Ovary (tissue), 10 donors: ENCODE results near the gene NEUROG2. TPM values are rescaled to one million over a fixed set of nuclear protein-coding genes. Genes with fewer than 3 reads are reported as not detected.
A peak's percentile ranks its signal among the peaks of the same experiment; 100 is the strongest.

Experiments used
- DNase-seq, 5 donors: peaks; one replicate each; pipeline ENCODE4 v3.0.0-alpha.2; 2019 to 2020
- H3K27ac ChIP-seq, 2 donors: fragments of 200-600 bp; one replicate each; pipeline versions ENCODE4 v1.5.1 to v1.8.0; 2019 to 2022
- H3K27me3 ChIP-seq: fragments of 200-600 bp; one replicate; pipeline ENCODE4 v1.8.0; 2022
- H3K36me3 ChIP-seq: fragments of 200-600 bp; sonication (generic); one replicate; pipeline ENCODE4 v1.5.1; 2019
- H3K4me1 ChIP-seq: one replicate; pipeline ENCODE4 v1.8.1; 2013; ENCODE audit warnings: mild to moderate bottlenecking, moderate library complexity; ENCODE audit not compliant: insufficient read depth
- H3K4me3 ChIP-seq: fragments of 200-600 bp; sonication (generic); one replicate; pipeline ENCODE4 v1.5.1; 2017
- H3K9me3 ChIP-seq, 2 donors: fragments of 200-600 bp in 1 of 2; sonication (generic) in 1 of 2; one replicate each; pipeline versions ENCODE4 v1.5.1 to v1.8.1; 2013 to 2019; ENCODE audit warnings: mild to moderate bottlenecking in 1 of 2, moderate library complexity in 1 of 2
- EP300 ChIP-seq: sonication (generic); formaldehyde crosslinking; IDR thresholded peaks from one replicate; pipeline ENCODE4 v1.6.1; 2017; ENCODE audit warnings: antibody characterized with exemption
- POLR2A ChIP-seq: fragments of 450-650 bp; IDR thresholded peaks from one replicate; pipeline ENCODE4 v1.6.1; 2017; ENCODE audit warnings: antibody characterized with exemption, mild to moderate bottlenecking, moderate library complexity
- WGBS, 3 donors: extraction: QIAGEN DNeasy Blood & Tissue Kit in 1 of 3; methylation state at CpG; one replicate each; pipeline versions ENCODE4 v1.1.5 to v1.1.7; 2013 to 2017; 5-methylcytosine and 5-hydroxymethylcytosine counted together
- intact Hi-C, 4 donors: fragments of 100-400 bp; cut with DNase I; formaldehyde crosslinking; loops; one replicate each; pipeline versions ENCODE4 v1.11.0 to v1.15.1; 2022 to 2023
- long read RNA-seq, 3 donors: library from polyadenylated mRNA in 2 of 3; unstranded in 2 of 3; transcript quantifications; one replicate each; pipeline ENCODE4 v2.0.0 and lab custom pipeline, GENCODE V29; 2021 to 2026
- polyA plus RNA-seq, 2 donors: library from polyadenylated mRNA; stranded (reverse); fragments of 200-250 nt in 1 of 2; fragments of 350-450 nt in 1 of 2; fragmentation: Illumina TruSeq in 1 of 2; extraction: RNeasy Lipid Tissue Mini Kit (QIAGEN cat#74804) in 1 of 2; gene quantifications; one replicate each; pipeline ENCODE4 v1.2.3, GENCODE V29; 2013 to 2014
- total RNA-seq, 7 donors: library from RNA; depleted of rRNA in 2 of 7; stranded (reverse); fragments of >200 nt in 2 of 7; fragmentation: NEBNext Ultra II Directional in 3 of 7; extraction: Animal tissue kit (Norgen Biotek cat#: 25700) in 3 of 7; gene quantifications; one replicate each; pipeline versions ENCODE4 v1.1.0 to v1.2.4, GENCODE V29; 2016 to 2023
- TF ChIP-seq, protein P1 (sequence below), 3 donors: fragments of 450-650 bp in 2 of 3; fragments of 200-600 bp in 1 of 3; IDR thresholded peaks; one replicate each; pipeline versions ENCODE4 v1.5.1 to v1.8.0; 2016 to 2022; ENCODE audit warnings: antibody characterized with exemption in 3 of 3, mild to moderate bottlenecking in 1 of 3
- donor health status: DM: no; HTN: no; CAD: no; lungs with moderate emphysema.
- donor health status: DM: no; HTN: no; CAD: no.
- donor health status: Bipolar disorder and iron deficiency.
- donor health status: DM: yes; HTN: yes; CAD: no.
- donor health status: DM: no; HTN: no; CAD: no.
- donor health status: DM: yes; HTN: yes; CAD: no.

NEUROG2 gene
- not detected for total RNA-seq
- polyA plus RNA-seq: not detected
- long read RNA-seq, donor 1: 0 reads
- long read RNA-seq, donor 2: 0 reads
- long read RNA-seq, donor 3: 0 reads

DNA sequence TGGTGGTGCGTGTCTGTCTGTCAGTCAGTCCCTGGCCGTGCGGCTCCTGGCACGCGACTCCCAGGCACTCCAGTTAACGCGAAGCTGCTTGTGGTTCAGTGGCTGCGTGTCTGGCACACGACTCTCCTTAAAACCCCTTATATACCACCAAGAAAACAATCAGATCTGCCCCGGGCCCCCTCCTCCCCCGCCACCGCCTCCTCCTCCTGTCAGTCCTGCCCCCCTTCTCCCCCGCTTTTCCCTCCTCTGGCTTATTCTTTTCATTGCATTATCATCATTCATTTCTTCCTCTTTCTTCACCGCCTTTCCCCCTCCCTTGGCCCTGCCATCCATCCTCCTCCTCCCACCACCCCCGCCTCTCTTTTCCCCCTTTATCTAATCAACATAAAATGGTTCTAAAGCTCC lies at the start of gene NEUROG2:
TSS of gene NEUROG2 (minus strand) at position 115 of the 405 bp plus-strand sequence. CDS start 705 bp downstream, outside the sequence.
- 1 to 2% (median 1%) methylated on average over 15 of the region's 15 CpGs for WGBS, 3 donors
- intact Hi-C loops: no loop called here
- Histone ChIP-seq H3K27me3 (peaks cover 6% of the 10 kb centered on the region), H3K4me3 (peak within 1 kb of the TSS; percentile 26), H3K36me3 (no peaks in the 10 kb centered on the region), H3K27ac (no peak within 1 kb of the TSS), H3K9me3 (peaks cover 0 to 10% of the 10 kb centered on the region in 2 donors), H3K4me1 (peaks cover 8% of the 10 kb centered on the region)
- TF ChIP-seq EP300 (no peak), POLR2A (no peak)
- TF ChIP-seq, protein P1, sequence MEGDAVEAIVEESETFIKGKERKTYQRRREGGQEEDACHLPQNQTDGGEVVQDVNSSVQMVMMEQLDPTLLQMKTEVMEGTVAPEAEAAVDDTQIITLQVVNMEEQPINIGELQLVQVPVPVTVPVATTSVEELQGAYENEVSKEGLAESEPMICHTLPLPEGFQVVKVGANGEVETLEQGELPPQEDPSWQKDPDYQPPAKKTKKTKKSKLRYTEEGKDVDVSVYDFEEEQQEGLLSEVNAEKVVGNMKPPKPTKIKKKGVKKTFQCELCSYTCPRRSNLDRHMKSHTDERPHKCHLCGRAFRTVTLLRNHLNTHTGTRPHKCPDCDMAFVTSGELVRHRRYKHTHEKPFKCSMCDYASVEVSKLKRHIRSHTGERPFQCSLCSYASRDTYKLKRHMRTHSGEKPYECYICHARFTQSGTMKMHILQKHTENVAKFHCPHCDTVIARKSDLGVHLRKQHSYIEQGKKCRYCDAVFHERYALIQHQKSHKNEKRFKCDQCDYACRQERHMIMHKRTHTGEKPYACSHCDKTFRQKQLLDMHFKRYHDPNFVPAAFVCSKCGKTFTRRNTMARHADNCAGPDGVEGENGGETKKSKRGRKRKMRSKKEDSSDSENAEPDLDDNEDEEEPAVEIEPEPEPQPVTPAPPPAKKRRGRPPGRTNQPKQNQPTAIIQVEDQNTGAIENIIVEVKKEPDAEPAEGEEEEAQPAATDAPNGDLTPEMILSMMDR (IDR thresholded peaks at IDR 0.05): no peak
- peak in 1 of 5 donors; percentile 15 for DNase-seq

GRCh38 chr4:112564706-112565270 lies 48.8 kb upstream of the NEUROG2 start:
- H3K27ac ChIP-seq: no peak overlapping the region
- no peaks in the 10 kb centered on the region for H3K36me3 ChIP-seq
- H3K9me3 ChIP-seq: no peaks in the 10 kb centered on the region
- H3K27me3 ChIP-seq: no peaks in the 10 kb centered on the region
- 96 to 98% (median 97%) methylated on average over 25 of the region's 25 CpGs for WGBS, 3 donors
- H3K4me3 ChIP-seq: no peak overlapping the region
- no peak for DNase-seq
- TF ChIP-seq, protein P1 (IDR thresholded peaks at IDR 0.05): no peak
- TF ChIP-seq POLR2A (no peak), EP300 (no peak)
- H3K4me1 ChIP-seq: no peaks in the 10 kb centered on the region
- intact Hi-C loops: no loop called here

- TF ChIP-seq, protein P1 (IDR thresholded peaks at IDR 0.05): no peak
- TF ChIP-seq EP300: no peak
- no peak for TF ChIP-seq POLR2A
- H3K27me3 ChIP-seq: no peaks in the 10 kb centered on the region
- peaks cover 0 to 2% of the 10 kb centered on the region in 2 donors for H3K9me3 ChIP-seq
- 94 to 95% (median 95%) methylated on average over 4 of the region's 4 CpGs for WGBS, 3 donors
- no peaks in the 10 kb centered on the region for H3K4me1 ChIP-seq
- intact Hi-C loops: no loop called here
- H3K4me3 ChIP-seq: no peak overlapping the region
- no peaks in the 10 kb centered on the region for H3K36me3 ChIP-seq
- no peak overlapping the region for H3K27ac ChIP-seq
- no peak for DNase-seq
These were observed 47.6 kb upstream of the NEUROG2 start for GRCh38 chr4:112563431-112564200.

GRCh38 chr4:112562254-112562879 lies 46.4 kb upstream of the NEUROG2 start:
- DNase-seq: no peak
- Histone ChIP-seq H3K27ac (no peak overlapping the region), H3K4me3 (no peak overlapping the region), H3K9me3 (peaks cover 0 to 2% of the 10 kb centered on the region in 2 donors), H3K4me1 (no peaks in the 10 kb centered on the region), H3K27me3 (no peaks in the 10 kb centered on the region), H3K36me3 (no peaks in the 10 kb centered on the region)
- 93 to 96% (median 93%) methylated on average over 2 of the region's 2 CpGs for WGBS, 3 donors
- intact Hi-C loops: no loop called here
- TF ChIP-seq POLR2A: no peak
- TF ChIP-seq, protein P1 (IDR thresholded peaks at IDR 0.05): no peak
- no peak for TF ChIP-seq EP300
